ENCODE results near the gene KRT35. TPM values are rescaled to one million over a fixed set of nuclear protein-coding genes. Genes with fewer than 3 reads are reported as not detected.
A peak's percentile ranks its signal among the peaks of the same experiment; 100 is the strongest.

The KRT35 gene
- total RNA-seq, 1 experiment from 2014 or later, result not detected

- DNase-seq (ENCODE audit: low read depth), result no peak
Measured at GRCh38 chr17:41490000-41490990, 9.3 kb upstream of the KRT35 start.

DNA sequence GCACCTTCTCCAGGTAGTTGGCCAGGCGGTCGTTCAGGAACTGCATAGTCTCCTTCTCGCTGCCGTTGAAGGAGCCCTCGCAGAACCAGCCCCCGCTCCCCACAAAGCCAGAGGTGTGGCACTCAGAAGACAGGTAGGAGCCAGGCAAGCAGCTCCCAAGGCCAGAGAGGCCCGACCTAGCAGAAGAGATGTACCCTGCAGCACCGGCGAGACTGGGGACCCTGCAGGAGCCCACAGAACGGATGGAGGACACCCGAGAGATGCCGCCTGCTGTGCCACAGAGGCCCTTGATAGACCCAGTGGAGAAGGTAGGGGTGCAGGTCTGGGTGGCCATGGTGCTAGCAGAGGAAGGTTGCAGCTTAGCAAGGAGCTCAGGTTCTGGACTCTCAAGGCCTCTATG, 8.6 kb upstream of the KRT35 start, which contains the start of gene KRT36:
Gene KRT36, minus strand, starts transcription at position 380 of the 400 bp plus-strand sequence. Its CDS starts 46 bp downstream, at position 334.
- DNase-seq (ENCODE audit: low read depth), result no peak

- no peak for DNase-seq (ENCODE audit: low read depth)
Measured at GRCh38 chr17:41486809-41487530, 6.0 kb upstream of the KRT35 start.

- DNase-seq (ENCODE audit: low read depth), result no peak
Measured at GRCh38 chr17:41486316-41486715, 5.4 kb upstream of the KRT35 start.

DNA sequence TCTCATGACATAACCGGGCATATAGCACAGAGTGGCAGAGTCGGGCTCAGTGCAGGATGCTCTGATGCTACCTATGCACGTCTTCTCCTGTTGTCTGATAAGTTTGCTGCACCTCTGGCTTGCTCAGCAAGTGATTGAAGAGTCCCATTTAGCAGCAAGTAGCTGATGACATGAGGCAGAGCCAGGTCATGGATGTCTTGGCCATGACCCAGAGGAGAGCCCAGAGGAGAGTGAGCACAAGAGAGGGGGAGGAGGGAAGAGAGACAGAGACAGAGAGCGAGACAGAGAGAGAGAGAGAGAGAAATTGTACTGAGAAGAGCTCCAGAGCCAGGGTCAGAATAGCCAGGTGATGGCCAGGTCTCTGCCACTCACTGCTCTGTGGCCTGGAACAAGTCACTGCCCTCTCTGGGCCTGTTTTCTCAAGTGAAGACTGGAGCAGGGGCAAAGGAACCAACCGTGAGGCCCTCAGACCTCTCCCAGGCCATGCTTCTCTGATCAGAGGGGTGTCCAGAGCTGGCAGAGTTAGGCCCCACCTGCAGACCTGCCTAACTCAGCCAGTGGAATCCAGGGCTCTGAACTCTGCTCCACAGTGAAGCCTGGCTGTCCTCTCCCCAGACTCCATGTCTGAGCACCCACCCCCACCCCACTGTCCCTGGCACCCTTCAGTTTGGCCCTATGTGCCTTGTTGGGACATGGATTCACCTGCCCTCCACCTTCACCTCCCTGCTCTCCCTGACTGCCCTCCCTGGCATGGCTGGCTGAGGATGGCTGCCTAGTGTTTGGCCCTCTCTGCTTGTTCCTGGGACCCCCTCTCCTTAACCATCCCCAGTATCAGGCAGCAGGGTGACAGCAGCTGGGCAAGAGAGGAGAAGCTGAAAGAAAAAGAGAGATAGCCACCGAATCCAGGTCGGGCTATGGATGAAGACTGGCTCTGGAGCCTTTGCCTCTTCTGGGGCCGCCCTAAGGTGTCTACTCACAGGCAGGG, 4.3 kb upstream of the KRT35 start:
- no peak for DNase-seq (ENCODE audit: low read depth)

DNA sequence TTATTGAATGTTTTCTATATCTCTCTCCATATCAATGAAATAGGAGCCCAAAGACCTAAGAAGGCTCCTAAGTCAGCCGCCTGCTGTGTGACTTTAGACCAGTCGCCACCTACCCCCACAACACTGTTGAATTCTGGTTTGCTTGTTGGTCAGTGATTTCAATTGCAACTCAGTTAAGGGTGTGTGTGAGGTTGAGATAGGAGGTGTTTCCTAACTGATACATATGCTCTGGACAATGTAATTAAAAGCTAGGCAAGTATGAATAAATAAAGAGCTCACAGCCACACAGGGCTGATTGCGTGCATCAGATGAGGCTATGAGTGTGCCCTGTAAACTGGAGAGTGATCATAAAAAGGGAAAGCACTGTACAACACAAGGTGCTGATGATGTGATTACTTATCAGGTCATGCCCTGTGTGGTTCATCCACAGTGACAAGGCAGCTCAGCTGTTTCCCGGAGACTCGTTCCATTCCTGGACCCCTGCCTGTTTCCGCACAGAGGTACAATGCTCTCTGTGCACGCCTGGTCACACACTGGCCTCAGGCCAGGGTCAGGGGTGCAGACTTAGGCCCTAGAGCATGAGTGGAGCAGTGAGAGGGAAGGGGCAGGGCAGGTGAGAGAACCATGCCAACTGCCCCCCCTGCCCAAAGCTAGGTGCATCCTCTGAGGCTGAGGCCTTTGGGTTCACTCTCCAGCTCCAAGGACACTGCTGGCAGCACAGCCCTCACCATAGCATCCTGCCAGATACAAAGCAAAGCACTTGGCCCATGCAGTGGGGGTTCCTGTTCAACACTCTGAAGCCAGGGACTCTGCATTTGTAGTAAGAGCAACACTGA, 3.3 kb upstream of the KRT35 start:
- DNase-seq (ENCODE audit: low read depth), result peak; percentile 6

- no peak for DNase-seq (ENCODE audit: low read depth)
Measured at GRCh38 chr17:41483531-41483930, 2.6 kb upstream of the KRT35 start.

- DNase-seq (ENCODE audit: low read depth), result no peak
Measured at GRCh38 chr17:41480581-41480980, 370 bp downstream of the KRT35 start.

GRCh38 chr17:41480136-41480535, 815 bp downstream of the KRT35 start:
- no peak for DNase-seq (ENCODE audit: low read depth)

DNA sequence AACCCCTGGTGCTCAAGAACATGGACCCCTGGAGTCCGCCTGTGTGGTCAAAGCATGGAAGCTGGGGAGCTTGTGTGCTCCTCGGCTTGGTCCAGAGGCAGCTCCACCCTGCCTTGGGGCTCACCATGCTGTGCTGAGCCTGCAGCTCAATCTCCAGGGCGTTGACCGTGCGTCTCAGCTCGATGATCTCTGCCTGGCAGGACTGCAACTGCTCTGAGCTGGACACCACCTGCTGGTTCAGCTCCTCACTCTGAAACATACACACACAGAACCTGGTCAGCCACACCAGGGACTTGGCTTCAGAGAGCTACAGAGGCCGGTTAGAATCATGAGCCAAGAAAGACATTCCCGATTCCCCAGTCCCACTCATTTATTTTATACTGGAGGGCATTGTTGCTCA, 2.7 kb downstream of the KRT35 start:
- no peak for DNase-seq (ENCODE audit: low read depth)

DNA sequence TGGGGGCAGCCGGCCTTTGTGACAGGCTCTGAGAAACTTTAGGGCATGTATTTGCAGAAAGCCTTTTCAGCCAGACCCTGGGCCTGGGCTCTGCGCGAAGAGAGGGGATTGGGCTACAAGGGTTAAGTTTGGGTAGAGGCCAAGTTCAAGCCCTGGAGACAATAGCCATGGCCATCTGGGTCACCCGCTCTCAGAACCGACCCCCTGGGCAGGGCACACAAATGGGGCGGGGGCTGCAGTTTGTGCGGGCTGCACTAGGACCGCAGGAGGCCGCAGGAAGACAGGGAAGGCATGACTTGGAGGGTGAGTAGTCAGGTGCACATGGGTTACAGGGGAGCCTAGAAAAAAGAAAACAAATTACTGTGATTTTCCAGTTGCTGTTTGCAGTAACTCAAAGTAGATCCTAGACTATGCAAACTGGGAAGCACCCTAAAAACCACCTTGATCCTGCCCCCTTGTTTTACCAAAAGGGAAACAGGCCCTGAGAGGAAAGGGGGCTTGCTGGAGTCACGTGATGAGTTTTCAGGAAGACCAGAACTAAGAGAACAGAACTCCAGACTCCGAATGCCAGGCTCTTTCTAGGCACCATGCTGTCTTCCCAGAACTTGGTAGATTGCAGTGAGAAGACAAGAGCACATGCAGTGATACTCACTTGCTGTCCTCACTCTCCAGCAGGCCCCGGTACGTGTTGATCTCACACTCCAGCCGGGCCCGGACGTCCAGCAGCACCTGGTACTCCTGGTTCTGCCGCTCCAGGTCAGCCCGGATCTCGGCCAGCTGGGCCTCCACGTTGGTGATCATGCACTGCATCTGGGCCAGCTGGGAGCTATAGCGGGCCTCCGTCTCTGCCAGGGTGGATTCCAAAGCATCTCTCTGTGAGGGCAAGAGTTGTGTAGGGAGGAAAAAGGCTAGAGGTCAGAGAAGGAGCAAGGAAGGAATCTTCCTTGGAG, 3.8 kb downstream of the KRT35 start:
- DNase-seq (ENCODE audit: low read depth), result no peak

DNA sequence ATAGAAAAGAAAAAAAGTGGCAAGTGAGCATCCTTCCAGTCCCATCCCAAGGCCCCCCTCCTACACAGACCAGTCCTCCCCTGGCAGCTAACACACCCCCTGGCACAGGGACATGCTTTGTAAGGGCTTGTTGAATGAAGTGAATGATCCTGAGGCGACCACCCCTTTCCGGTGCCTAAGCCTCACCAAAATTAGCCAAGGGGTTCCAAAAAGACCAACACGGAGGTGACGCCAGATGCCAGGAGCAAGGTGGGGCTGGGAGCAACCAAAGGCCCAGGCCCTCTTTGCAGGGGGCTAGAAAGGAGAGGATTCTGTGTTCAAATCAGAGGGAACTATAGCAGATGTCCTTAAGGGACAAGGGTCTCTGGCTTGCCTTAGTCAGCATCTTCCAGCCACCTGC, 5.5 kb downstream of the KRT35 start:
- no peak for DNase-seq (ENCODE audit: low read depth)

- no peak for DNase-seq (ENCODE audit: low read depth)
Measured at GRCh38 chr17:41474863-41475262, 6.1 kb downstream of the KRT35 start.

- no peak for DNase-seq (ENCODE audit: low read depth)
Measured at GRCh38 chr17:41468346-41468745, 12.6 kb downstream of the KRT35 start.

GRCh38 chr17:41467561-41467960, 13.4 kb downstream of the KRT35 start:
- no peak for DNase-seq (ENCODE audit: low read depth)

DNA sequence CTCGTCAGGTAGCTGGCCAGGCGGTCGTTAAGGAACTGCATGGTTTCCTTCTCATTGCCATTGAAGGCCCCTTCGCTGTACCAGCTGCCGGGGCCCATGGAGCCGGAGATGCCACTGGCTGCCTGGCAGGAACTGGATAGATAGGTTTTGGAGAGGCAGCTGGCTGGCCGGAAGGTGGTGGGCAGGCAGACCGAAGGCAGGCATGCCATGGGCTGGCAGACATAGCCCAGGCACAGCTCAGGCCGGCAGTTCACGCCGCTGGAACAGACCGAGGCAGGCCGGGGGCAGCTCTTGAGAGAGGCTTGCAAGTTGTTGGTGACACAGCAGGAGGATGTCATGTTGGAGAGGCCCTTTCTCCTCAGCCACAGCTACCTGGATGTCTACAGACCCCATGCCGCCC, 14.0 kb downstream of the KRT35 start, which contains the start of gene KRT32:
Gene KRT32, minus strand, starts transcription at position 399 of the 400 bp plus-strand sequence. Its CDS starts 61 bp downstream, at position 338.
- no peak for DNase-seq (ENCODE audit: low read depth)

GRCh38 chr17:41464682-41465081, 16.3 kb downstream of the KRT35 start:
- peak; percentile 87 for DNase-seq (ENCODE audit: low read depth)

DNA sequence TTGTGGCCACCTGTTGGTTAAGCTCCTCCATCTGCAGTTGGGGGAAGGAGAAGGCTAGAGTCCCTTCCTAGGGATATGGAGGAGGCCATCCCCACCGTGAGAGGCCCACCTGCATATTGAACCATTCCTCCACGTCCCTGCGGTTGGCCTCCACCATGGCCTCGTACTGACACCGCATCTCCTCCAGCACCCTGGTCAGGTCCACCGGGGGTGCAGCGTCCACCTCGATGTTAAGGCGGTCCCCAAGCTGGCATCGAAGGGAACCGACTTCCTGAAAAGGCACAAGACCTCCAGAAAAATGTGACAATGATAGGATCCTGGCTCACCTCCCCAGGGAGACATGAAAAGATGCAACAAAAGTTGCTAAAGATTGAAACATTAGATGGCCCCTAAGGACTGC, 16.8 kb downstream of the KRT35 start:
- no peak for DNase-seq (ENCODE audit: low read depth)

- no peak for DNase-seq (ENCODE audit: low read depth)
Measured at GRCh38 chr17:41463746-41464145, 17.2 kb downstream of the KRT35 start.
